Measurements from ENCODE around the gene C6orf132.
"Not testable (repeated sequence)": the region's sequence is repeated elsewhere in the genome, so short reads cannot be mapped to it uniquely, and the experiment has no call there.

The C6orf132 gene

DNA sequence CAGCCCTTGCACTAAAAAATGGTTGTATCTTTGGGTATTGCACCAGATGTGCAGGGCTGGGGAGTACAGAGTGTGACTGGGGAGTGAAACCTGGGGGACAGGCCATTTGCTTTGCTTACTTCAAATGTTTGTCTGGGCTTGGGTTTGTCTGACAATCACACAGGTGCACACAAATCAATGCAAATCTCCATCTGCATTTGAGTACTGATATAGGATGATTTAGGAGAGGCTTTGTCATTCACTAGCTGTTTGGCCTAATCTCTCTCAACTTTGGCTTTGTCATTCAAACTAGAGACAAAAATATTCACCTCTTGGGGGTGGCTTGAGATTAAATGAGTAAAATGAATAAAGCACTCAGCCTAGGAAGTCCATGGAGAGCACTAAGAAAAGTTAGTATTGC lies 34.6 kb upstream of the C6orf132 start:
- Histone ChIP-seq H3K9me3 (ENCODE audit: control insufficient read depth, insufficient read depth, low read depth, low read length) (no peaks in the 10 kb centered on the region), H3K9ac (ENCODE audit: low read length) (no peak overlapping the region), H3K27ac (ENCODE audit: low read depth, low read length) (peak overlapping the region; percentile 35; the same call in 1 of the 2 replicates), H3K4me1 (ENCODE audit: control insufficient read depth, insufficient read depth, low read length) (peaks cover 28% of the 10 kb centered on the region), H3K4me3 (ENCODE audit: low read depth, low read length) (peak overlapping the region; percentile 69), H3K27me3 (ENCODE audit: control insufficient read depth, insufficient read depth, low read length) (no peaks in the 10 kb centered on the region), H3K36me3 (ENCODE audit: control insufficient read depth, insufficient read depth, low read length) (no peaks in the 10 kb centered on the region)

DNA sequence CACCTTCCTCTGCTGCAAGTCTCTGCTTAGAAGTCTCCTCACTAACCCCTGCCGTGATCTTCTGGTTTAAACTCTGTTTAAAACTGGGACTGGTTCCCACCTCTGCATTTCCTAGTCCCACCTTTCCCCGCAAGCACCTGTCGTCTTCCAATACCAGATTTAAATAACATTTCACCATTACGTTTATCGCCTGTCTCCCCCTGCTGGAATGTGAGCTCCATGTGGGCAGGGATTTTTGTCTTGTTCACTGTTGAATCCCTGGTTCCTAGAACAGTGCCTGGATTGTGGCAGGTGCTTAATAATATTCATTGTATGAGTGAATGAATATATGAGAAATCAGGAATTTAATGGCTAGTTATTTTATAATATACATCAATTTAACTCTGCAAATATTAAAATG lies 33.4 kb upstream of the C6orf132 start:
- no peak overlapping the region for H3K27ac ChIP-seq (ENCODE audit: low read depth, low read length)
- H3K36me3 ChIP-seq (ENCODE audit: control insufficient read depth, insufficient read depth, low read length): no peaks in the 10 kb centered on the region
- H3K27me3 ChIP-seq (ENCODE audit: control insufficient read depth, insufficient read depth, low read length): no peaks in the 10 kb centered on the region
- H3K9ac ChIP-seq (ENCODE audit: low read length): no peak overlapping the region
- H3K4me3 ChIP-seq (ENCODE audit: low read depth, low read length): no peak overlapping the region
- H3K4me1 ChIP-seq (ENCODE audit: control insufficient read depth, insufficient read depth, low read length): peaks cover 28% of the 10 kb centered on the region
- no peaks in the 10 kb centered on the region for H3K9me3 ChIP-seq (ENCODE audit: control insufficient read depth, insufficient read depth, low read depth, low read length)

GRCh38 chr6:42173101-42173500 lies 30.7 kb upstream of the C6orf132 start, which contains the start of gene GUCA1A:
Gene GUCA1A (plus strand): TSS chr6:42173364. CDS start chr6:42173614, 250 bp downstream.
- Histone ChIP-seq H3K9ac (ENCODE audit: low read length) (no peak within 1 kb of the TSS), H3K36me3 (ENCODE audit: control insufficient read depth, insufficient read depth, low read length) (no peaks in the 10 kb centered on the region)

DNA sequence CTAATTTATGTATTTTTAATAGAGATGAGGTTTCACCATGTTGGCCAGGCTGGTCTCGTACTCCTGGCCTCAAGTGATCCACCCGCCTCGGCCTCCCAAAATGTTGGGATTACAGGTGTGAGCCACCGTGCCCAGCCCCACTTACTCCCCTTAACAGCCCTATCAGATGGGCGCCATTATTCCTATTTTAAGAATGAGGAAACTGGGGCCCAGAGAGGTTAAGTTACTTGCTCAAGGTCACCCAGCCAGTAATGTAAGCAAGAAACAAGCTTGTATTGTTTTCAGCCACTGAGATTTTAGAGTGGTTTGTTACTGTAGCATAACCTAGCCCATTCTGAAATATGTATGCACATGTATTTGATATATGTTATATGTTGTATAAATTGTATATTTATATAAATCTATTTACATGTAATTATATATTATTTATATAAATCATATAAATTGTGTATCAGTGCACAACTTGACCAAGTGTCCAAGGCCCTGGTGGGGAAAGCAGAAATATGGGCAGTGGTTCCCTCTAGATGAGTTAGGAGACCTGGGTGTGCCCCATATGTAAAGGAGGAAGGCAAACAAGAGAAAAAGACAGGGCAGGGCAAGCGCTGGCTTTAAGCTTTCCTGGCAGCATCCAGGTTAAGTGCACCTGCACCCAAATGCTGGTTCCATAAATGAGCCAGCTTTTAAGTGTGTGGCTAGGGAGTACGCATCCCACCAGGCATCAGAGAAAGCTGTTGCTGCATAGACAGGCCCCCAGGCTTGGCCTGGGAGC lies 29.6 kb upstream of the C6orf132 start:
- H3K4me1 ChIP-seq (ENCODE audit: control insufficient read depth, insufficient read depth, low read length): peaks cover 10% of the 10 kb centered on the region
- no peaks in the 10 kb centered on the region for H3K9me3 ChIP-seq (ENCODE audit: control insufficient read depth, insufficient read depth, low read depth, low read length)
- H3K9ac ChIP-seq (ENCODE audit: low read length): no peak overlapping the region

More at GRCh38 chr6:42173101-42173500, 30.7 kb upstream of the C6orf132 start, which contains the start of gene GUCA1A:
- Histone ChIP-seq H3K4me3 (ENCODE audit: low read depth, low read length) (no peak within 1 kb of the TSS), H3K9me3 (ENCODE audit: control insufficient read depth, insufficient read depth, low read depth, low read length) (no peaks in the 10 kb centered on the region), H3K27ac (ENCODE audit: low read depth, low read length) (no peak within 1 kb of the TSS), H3K4me1 (ENCODE audit: control insufficient read depth, insufficient read depth, low read length) (peaks cover 15% of the 10 kb centered on the region; the same call in 1 of the 2 replicates), H3K27me3 (ENCODE audit: control insufficient read depth, insufficient read depth, low read length) (no peaks in the 10 kb centered on the region)

GRCh38 chr6:42169780-42170179 lies 27.4 kb upstream of the C6orf132 start:
- not testable (repeated sequence) for H3K9ac ChIP-seq (ENCODE audit: low read length); H3K27ac ChIP-seq (ENCODE audit: low read depth, low read length); H3K27me3 ChIP-seq (ENCODE audit: control insufficient read depth, insufficient read depth, low read length); H3K4me3 ChIP-seq (ENCODE audit: low read depth, low read length); H3K36me3 ChIP-seq (ENCODE audit: control insufficient read depth, insufficient read depth, low read length); H3K4me1 ChIP-seq (ENCODE audit: control insufficient read depth, insufficient read depth, low read length); H3K9me3 ChIP-seq (ENCODE audit: control insufficient read depth, insufficient read depth, low read depth, low read length)

More for the DNA sequence above, 29.6 kb upstream of the C6orf132 start:
- Histone ChIP-seq H3K4me3 (ENCODE audit: low read depth, low read length) (no peak overlapping the region), H3K27me3 (ENCODE audit: control insufficient read depth, insufficient read depth, low read length) (no peaks in the 10 kb centered on the region), H3K36me3 (ENCODE audit: control insufficient read depth, insufficient read depth, low read length) (no peaks in the 10 kb centered on the region), H3K27ac (ENCODE audit: low read depth, low read length) (no peak overlapping the region)

- Histone ChIP-seq H3K9me3 (ENCODE audit: control insufficient read depth, insufficient read depth, low read depth, low read length) (no peaks in the 10 kb centered on the region), H3K4me1 (ENCODE audit: control insufficient read depth, insufficient read depth, low read length) (peaks cover 10% of the 10 kb centered on the region), H3K27ac (ENCODE audit: low read depth, low read length) (no peak overlapping the region), H3K9ac (ENCODE audit: low read length) (no peak overlapping the region), H3K36me3 (ENCODE audit: control insufficient read depth, insufficient read depth, low read length) (no peaks in the 10 kb centered on the region), H3K4me3 (ENCODE audit: low read depth, low read length) (no peak overlapping the region), H3K27me3 (ENCODE audit: control insufficient read depth, insufficient read depth, low read length) (no peaks in the 10 kb centered on the region)
These were observed 26.2 kb upstream of the C6orf132 start for GRCh38 chr6:42168650-42169049.

GRCh38 chr6:42166444-42167141 lies 24.2 kb upstream of the C6orf132 start:
- Histone ChIP-seq H3K27me3 (ENCODE audit: control insufficient read depth, insufficient read depth, low read length) (no peaks in the 10 kb centered on the region), H3K27ac (ENCODE audit: low read depth, low read length) (no peak overlapping the region), H3K4me3 (ENCODE audit: low read depth, low read length) (0 out of 2 replicates have a peak overlapping the region, but pooled peaks have one; percentile 3), H3K9me3 (ENCODE audit: control insufficient read depth, insufficient read depth, low read depth, low read length) (no peaks in the 10 kb centered on the region), H3K36me3 (ENCODE audit: control insufficient read depth, insufficient read depth, low read length) (no peaks in the 10 kb centered on the region), H3K9ac (ENCODE audit: low read length) (peak overlapping the region; percentile 2), H3K4me1 (ENCODE audit: control insufficient read depth, insufficient read depth, low read length) (peaks cover 17% of the 10 kb centered on the region)

- H3K9ac ChIP-seq (ENCODE audit: low read length): no peak overlapping the region
- H3K27me3 ChIP-seq (ENCODE audit: control insufficient read depth, insufficient read depth, low read length): no peaks in the 10 kb centered on the region
- H3K4me1 ChIP-seq (ENCODE audit: control insufficient read depth, insufficient read depth, low read length): peaks cover 17% of the 10 kb centered on the region
- no peak overlapping the region for H3K27ac ChIP-seq (ENCODE audit: low read depth, low read length)
- no peaks in the 10 kb centered on the region for H3K36me3 ChIP-seq (ENCODE audit: control insufficient read depth, insufficient read depth, low read length)
- H3K4me3 ChIP-seq (ENCODE audit: low read depth, low read length): no peak overlapping the region
- no peaks in the 10 kb centered on the region for H3K9me3 ChIP-seq (ENCODE audit: control insufficient read depth, insufficient read depth, low read depth, low read length)
These were observed 22.6 kb upstream of the C6orf132 start for GRCh38 chr6:42165016-42165415.

DNA sequence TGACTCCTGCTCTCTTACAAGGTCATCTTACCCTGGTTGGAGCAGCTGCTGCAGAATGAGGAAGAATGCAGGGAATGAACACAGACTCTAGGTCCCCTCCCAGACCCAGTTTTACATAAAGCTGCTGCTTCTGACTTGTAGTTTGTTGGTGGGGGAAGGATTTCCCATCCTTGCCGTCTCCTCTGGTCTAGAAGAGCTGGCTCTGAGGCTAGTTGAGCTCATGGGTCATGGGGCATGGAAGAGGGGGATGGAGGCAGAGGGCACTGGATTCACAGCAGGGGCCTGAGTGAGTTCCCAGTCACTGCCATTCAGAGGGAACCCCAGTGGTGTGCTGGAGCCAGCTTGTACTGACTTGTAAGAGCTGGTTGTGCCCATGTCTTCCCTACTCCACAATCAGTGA lies 21.6 kb upstream of the C6orf132 start:
- Histone ChIP-seq H3K9me3 (ENCODE audit: control insufficient read depth, insufficient read depth, low read depth, low read length) (no peaks in the 10 kb centered on the region), H3K27me3 (ENCODE audit: control insufficient read depth, insufficient read depth, low read length) (no peaks in the 10 kb centered on the region), H3K4me3 (ENCODE audit: low read depth, low read length) (no peak overlapping the region), H3K27ac (ENCODE audit: low read depth, low read length) (no peak overlapping the region), H3K36me3 (ENCODE audit: control insufficient read depth, insufficient read depth, low read length) (no peaks in the 10 kb centered on the region), H3K9ac (ENCODE audit: low read length) (no peak overlapping the region), H3K4me1 (ENCODE audit: control insufficient read depth, insufficient read depth, low read length) (peaks cover 17% of the 10 kb centered on the region)

- Histone ChIP-seq H3K27ac (ENCODE audit: low read depth, low read length) (no peak overlapping the region), H3K4me3 (ENCODE audit: low read depth, low read length) (no peak overlapping the region), H3K27me3 (ENCODE audit: control insufficient read depth, insufficient read depth, low read length) (no peaks in the 10 kb centered on the region), H3K9me3 (ENCODE audit: control insufficient read depth, insufficient read depth, low read depth, low read length) (no peaks in the 10 kb centered on the region), H3K4me1 (ENCODE audit: control insufficient read depth, insufficient read depth, low read length) (peaks cover 22% of the 10 kb centered on the region), H3K36me3 (ENCODE audit: control insufficient read depth, insufficient read depth, low read length) (no peaks in the 10 kb centered on the region), H3K9ac (ENCODE audit: low read length) (no peak overlapping the region)
These were observed 20.4 kb upstream of the C6orf132 start for GRCh38 chr6:42162812-42163211.

DNA sequence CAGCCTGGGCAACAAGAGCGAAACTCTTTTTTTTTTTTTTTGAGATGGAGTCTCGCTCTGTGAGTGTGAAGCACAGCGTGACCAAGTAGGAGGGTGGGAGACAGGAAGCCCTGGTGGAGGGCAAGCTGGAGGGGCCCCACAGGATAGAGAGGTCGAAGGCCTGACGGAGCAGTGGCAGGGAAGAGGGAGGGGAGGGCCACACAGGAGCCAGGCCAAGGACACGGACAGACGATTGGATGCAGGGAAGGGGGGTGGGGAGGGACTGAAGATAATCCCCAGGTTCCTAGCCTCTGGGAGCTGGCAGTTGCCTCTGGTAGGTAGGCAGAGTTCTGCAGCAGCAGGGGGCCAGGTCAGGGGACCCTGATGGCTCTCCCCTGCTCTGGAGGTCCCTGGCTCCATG lies 20.0 kb upstream of the C6orf132 start:
- no peak overlapping the region for H3K27ac ChIP-seq (ENCODE audit: low read depth, low read length)
- no peaks in the 10 kb centered on the region for H3K36me3 ChIP-seq (ENCODE audit: control insufficient read depth, insufficient read depth, low read length)
- H3K4me3 ChIP-seq (ENCODE audit: low read depth, low read length): no peak overlapping the region
- no peaks in the 10 kb centered on the region for H3K27me3 ChIP-seq (ENCODE audit: control insufficient read depth, insufficient read depth, low read length)
- no peaks in the 10 kb centered on the region for H3K9me3 ChIP-seq (ENCODE audit: control insufficient read depth, insufficient read depth, low read depth, low read length)
- H3K4me1 ChIP-seq (ENCODE audit: control insufficient read depth, insufficient read depth, low read length): peaks cover 24% of the 10 kb centered on the region
- H3K9ac ChIP-seq (ENCODE audit: low read length): no peak overlapping the region
